KBM-7 (cell line): ENCODE results near the gene ACCS.

Experiments used
- DNase-seq: peaks from one replicate; pipeline ENCODE4 v3.0.0-alpha.2; 2015
- in situ Hi-C: fragments of 300-500 bp; cut with MboI; formaldehyde crosslinking; loops from 2 replicates; pipeline ENCODE4 v1.14.3; 2020; ENCODE audit warnings: low sequenced_read_pairs, low pct_unique_long_range_greater_than_20kb, mixed read lengths

ACCS gene

DNA sequence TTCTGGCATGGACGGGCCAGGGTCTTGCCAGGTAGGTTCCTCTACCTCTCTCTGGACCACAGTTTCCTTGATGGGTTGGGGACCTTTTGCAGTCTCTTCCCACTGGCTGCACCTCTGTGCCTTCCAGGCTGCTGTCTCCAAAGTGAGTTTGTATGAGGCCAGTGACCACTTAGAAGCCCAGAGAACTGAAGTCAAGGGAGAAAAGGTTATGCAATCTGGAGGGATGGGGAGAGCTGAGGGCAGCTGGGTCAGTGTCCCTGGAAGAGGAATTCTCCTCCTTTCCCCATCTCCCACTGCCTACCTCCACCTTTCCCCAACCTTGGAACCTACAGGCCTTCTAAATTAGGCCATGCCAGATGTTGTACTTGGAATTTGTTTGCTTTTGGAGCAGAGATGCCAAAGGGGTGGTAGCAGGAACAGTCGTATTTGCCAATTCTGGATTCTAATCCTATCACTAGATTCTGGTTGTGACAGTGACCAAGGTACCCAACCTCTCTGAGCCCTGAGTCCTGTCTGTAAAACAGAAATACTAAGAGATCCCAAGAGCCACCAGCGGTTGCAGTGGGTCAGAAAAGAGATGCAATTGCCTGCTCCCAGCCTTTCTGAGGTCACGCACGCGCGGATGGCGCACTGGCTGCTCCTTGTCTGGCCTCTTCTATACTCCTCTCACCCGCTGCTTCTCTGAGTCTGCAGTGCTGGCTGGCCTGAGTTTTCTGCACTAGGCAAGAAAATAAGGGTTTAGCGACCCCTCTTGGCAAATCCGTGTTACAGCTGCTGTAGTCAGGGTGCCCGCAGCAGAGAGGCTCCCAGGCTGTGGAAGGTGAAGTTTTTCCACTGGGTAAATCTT, 29.0 kb upstream of the ACCS start:
- peak; percentile 80 for DNase-seq
- in situ Hi-C loops = no loop called here

GRCh38 chr11:44037658-44037998, 28.4 kb upstream of the ACCS start:
- in situ Hi-C loops = no loop called here
- DNase-seq = no peak

GRCh38 chr11:44043157-44043556, 22.9 kb upstream of the ACCS start:
- no peak for DNase-seq
- in situ Hi-C loops = no loop called here

GRCh38 chr11:44046182-44046581, 19.9 kb upstream of the ACCS start:
- no peak for DNase-seq
- in situ Hi-C loops = no loop called here

DNA sequence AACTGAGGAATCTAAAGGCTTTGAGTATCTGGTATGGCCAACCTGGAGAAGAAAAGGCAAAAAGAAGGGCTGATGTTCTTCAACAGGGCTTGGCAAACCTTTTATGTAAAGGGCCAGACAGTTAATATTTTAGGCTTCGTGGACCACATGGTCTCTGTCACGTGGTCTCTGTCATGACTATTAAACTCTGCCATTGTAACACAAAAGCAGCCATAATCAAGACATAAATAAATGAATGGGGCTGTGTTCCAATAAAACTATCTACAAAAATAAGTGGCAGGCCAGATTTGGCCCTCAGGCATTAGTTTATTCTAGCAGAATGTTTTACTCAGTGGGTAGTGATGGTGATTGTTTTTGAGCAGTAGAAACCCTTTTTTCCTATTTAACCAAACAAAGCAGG, 18.8 kb upstream of the ACCS start:
- no peak for DNase-seq
- in situ Hi-C loops = no loop called here

GRCh38 chr11:44047931-44048431, 18.1 kb upstream of the ACCS start, which contains the start of gene ACCSL:
ACCSL (plus strand) TSS chr11:44047981; CDS start chr11:44048037, 56 bp downstream.
- no peak for DNase-seq
- in situ Hi-C loops = no loop called here

- no peak for DNase-seq
- in situ Hi-C loops = no loop called here
These were observed 16.2 kb upstream of the ACCS start for GRCh38 chr11:44049832-44050231.

GRCh38 chr11:44051171-44051570, 14.9 kb upstream of the ACCS start:
- no peak for DNase-seq
- in situ Hi-C loops = no loop called here

- no peak for DNase-seq
- in situ Hi-C loops = no loop called here
These were observed 8.7 kb upstream of the ACCS start for GRCh38 chr11:44057340-44057739.

GRCh38 chr11:44058275-44058674, 7.8 kb upstream of the ACCS start:
- no peak for DNase-seq
- in situ Hi-C loops = no loop called here

DNA sequence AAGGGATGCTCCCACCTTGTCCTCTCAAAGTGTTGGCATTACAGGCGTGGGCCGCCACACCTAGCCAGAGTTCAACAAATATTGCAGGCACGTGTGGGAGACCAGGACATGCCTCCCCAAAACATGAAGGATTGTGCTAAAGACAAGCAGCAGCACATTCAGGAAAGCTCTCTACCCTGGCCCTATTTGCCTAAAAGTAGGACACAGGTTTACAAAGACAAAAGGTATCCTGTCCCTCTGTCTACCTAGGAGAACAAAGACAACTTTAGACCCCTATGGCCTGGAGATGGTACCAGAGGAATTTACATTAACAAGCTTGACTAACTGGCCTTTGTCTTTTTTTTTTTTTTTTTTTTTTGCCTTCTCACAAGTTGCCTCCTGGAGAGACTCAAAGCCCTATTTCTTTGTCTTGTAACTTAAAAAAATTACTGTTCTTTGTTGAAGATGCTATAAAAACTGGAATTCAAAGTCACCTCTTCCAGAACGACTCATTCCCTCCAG, 859 bp upstream of the ACCS start:
- in situ Hi-C loops = no loop called here
- DNase-seq = no peak

DNA sequence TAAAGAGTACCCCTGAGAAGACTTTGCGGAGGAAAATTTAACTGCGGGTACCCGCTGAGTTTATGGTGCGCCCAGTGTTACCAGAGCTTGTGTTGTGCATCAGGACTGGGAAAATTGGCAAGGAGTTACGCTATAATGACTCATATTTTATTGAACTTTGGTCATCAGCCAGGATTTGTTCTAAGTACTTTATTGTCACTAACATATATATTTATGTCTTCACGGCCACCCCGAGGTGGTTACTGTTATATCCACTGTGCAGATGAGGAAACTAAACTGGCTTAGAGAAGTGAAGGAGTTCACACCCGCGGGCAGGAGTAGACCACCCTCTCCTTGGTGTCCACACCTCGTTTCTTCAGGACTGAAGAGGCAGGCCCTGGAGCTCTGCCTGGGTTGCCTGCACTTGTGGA, 667 bp downstream of the ACCS start:
- in situ Hi-C loops = no loop called here
- peak; percentile 50 for DNase-seq

DNA sequence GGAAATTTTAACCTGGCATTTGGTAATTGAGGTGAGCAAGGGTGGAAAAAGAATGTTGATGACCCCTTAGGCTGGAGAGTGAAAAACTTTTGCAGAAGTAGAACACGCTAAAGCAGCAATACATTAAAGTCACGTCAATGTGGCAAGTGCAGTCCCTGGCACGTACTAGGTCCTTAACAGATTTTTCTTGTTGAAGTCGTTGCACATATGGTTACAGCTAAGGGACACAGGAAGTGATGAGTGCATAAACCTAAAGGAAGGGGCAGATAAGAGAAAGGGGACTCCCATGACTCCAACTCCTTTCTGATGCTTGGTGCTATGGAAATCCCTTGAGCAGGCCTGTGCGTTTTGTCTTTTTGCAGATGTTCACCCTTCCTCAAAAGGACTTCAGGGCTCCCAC, 1.2 kb downstream of the ACCS start:
- no peak for DNase-seq

DNA sequence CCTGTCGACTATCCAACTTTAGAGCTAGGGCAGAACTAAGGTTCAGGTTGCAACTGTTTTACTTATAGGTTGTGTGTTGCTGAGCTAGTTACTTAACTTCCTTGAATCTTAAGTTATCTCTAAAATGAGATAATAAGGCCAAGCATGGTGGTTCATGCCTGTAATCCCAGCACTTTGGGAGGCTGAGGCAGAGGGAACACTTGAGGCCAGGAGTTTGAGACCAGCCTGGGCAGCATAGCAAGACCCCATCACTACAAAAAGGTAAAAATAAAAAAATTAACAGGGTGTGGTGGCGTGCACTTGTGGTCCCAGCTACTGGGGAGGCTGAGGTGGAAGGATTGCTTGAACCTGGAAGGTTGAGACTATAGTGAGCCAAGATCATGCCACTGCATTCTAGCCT, 2.1 kb downstream of the ACCS start:
- in situ Hi-C loops = no loop called here
- no peak for DNase-seq

More for the DNA sequence above, 1.2 kb downstream of the ACCS start:
- in situ Hi-C loops = no loop called here

DNA sequence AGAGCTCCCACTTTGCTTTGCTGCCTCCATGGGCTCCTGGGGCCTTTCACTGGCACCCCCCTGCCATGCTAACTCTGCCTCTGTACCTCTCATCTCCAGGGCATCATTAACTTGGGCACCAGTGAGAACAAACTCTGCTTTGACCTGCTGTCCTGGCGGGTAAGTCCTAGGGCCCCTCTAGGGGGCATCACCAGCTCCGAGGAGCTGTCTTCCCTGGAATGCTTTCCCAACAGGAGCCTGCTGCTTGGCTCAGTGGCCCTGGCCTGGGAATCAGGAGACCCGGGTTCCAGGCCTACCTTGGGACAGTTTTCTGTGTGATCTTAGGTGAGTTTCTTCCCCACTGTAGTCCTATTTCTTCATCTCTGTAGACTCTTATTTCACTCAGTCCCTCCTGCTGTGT, 5.1 kb downstream of the ACCS start:
- no peak for DNase-seq
- in situ Hi-C loops = no loop called here

GRCh38 chr11:44072757-44073658, 6.9 kb downstream of the ACCS start:
- no peak for DNase-seq
- in situ Hi-C loops = no loop called here

- DNase-seq = no peak
These were observed 12.7 kb downstream of the ACCS start for GRCh38 chr11:44078794-44079193.

DNA sequence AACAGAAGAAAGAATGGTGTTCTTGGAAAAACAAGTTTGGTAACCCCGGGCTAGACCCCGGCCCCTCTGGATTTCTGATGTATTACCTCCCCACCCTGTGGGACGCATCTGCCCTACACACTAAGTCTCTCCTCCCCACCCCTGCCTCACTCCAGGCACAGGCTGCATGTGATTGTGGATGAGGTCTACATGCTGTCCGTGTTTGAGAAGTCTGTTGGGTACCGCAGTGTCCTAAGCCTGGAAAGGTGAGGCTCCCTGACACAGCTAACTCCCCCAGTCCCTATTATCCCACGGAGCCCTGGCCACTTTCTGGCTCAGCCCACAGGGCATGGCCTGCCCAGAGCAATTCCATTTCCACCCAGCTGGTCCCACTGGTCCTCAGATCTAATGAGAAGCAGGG, 13.3 kb downstream of the ACCS start:
- no peak for DNase-seq
- in situ Hi-C loops = no loop called here

More at GRCh38 chr11:44078794-44079193, 12.7 kb downstream of the ACCS start:
- in situ Hi-C loops = no loop called here

GRCh38 chr11:44080951-44081350, 14.9 kb downstream of the ACCS start:
- in situ Hi-C loops = no loop called here
- DNase-seq = no peak

- no peak for DNase-seq
- in situ Hi-C loops = no loop called here
These were observed 16.6 kb downstream of the ACCS start for GRCh38 chr11:44082645-44083044.
